MM.1S (cell line): ENCODE data around the gene PTRH1.

Experiments used
- DNase-seq: peaks from one replicate; pipeline ENCODE4 v3.0.0-alpha.2; 2015
- H2AFZ ChIP-seq: fragments of 300-600 bp; sonication (generic); 2 replicates; pipeline ENCODE4 v1.6.0; 2016; ENCODE audit warnings: antibody characterized with exemption, low read length
- H3F3A ChIP-seq: fragments of 300-600 bp; sonication (generic); 2 replicates; pipeline ENCODE4 v1.6.1; 2016; ENCODE audit warnings: mild to moderate bottlenecking, antibody characterized with exemption, low read length, moderate library complexity, mixed read lengths; ENCODE audit not compliant: insufficient read depth
- H3K27ac ChIP-seq: fragments of 300-600 bp; sonication (generic); 2 replicates; pipeline ENCODE4 v1.5.1; 2016; ENCODE audit warnings: mild to moderate bottlenecking, low read length
- H3K27me3 ChIP-seq: fragments of 300-600 bp; sonication (generic); replicated peaks from 2 replicates; pipeline ENCODE4 v1.6.0; 2016; ENCODE audit warnings: low read length; ENCODE audit not compliant: insufficient read depth
- H3K36me3 ChIP-seq: fragments of 300-600 bp; sonication (generic); replicated peaks from 2 replicates; pipeline ENCODE4 v1.6.1; 2016; ENCODE audit warnings: mild to moderate bottlenecking, low read length, mixed read lengths; ENCODE audit not compliant: insufficient read depth
- H3K4me1 ChIP-seq: fragments of 300-600 bp; sonication (generic); 2 replicates; pipeline ENCODE4 v1.6.1; 2016; ENCODE audit warnings: low read length, mixed read lengths
- H3K4me2 ChIP-seq: fragments of 300-600 bp; sonication (generic); 2 replicates; pipeline ENCODE4 v1.6.0; 2016; ENCODE audit warnings: low read depth, low read length
- H3K4me3 ChIP-seq: fragments of 300-600 bp; sonication (generic); 2 replicates; pipeline ENCODE4 v1.5.1; 2016; ENCODE audit warnings: low read length, mixed read lengths
- H3K79me2 ChIP-seq: fragments of 300-600 bp; sonication (generic); 2 replicates; pipeline ENCODE4 v1.6.1; 2016; ENCODE audit warnings: mixed run types, low read length, mixed read lengths
- H3K9ac ChIP-seq: fragments of 300-600 bp; sonication (generic); 2 replicates; pipeline ENCODE4 v1.6.1; 2016; ENCODE audit warnings: low read length, mixed read lengths
- H3K9me2 ChIP-seq: fragments of 300-600 bp; sonication (generic); replicated peaks from 2 replicates; pipeline ENCODE4 v1.6.1; 2016; ENCODE audit warnings: mild to moderate bottlenecking, low read length, mixed read lengths; ENCODE audit not compliant: insufficient read depth
- H3K9me3 ChIP-seq: fragments of 300-600 bp; sonication (generic); replicated peaks from 2 replicates; pipeline ENCODE4 v1.6.1; 2016; ENCODE audit warnings: mild to moderate bottlenecking, low read length, mixed read lengths; ENCODE audit not compliant: insufficient read depth
- H4K20me1 ChIP-seq: fragments of 300-600 bp; sonication (generic); 2 replicates; pipeline ENCODE4 v1.6.1; 2016; ENCODE audit warnings: mild to moderate bottlenecking, low read length, moderate library complexity, mixed read lengths; ENCODE audit not compliant: insufficient read depth
- CTCF ChIP-seq: fragments of 300-600 bp; sonication (generic); IDR thresholded peaks from 2 replicates; pipeline ENCODE4 v1.5.1; 2016; ENCODE audit warnings: antibody characterized with exemption, low read length, mixed read lengths
- EZH2 ChIP-seq: fragments of 300-600 bp; sonication (generic); optimal IDR thresholded peaks from 2 replicates; pipeline ENCODE3; 2017; ENCODE audit warnings: low read depth, mild to moderate bottlenecking, antibody characterized with exemption, low read length, mixed read lengths
- EZH2phosphoT487 ChIP-seq: fragments of 300-600 bp; sonication (generic); IDR thresholded peaks from 2 replicates; pipeline ENCODE4 v1.6.1; 2018; ENCODE audit warnings: antibody characterized with exemption, low read length

PTRH1 gene

GRCh38 chr9:127723444-127723843, 8.0 kb upstream of the PTRH1 start:
- no peaks in the 10 kb centered on the region for H3K9me2 ChIP-seq
- H3K9me3 ChIP-seq: no peaks in the 10 kb centered on the region
- no peaks in the 10 kb centered on the region for H3K4me1 ChIP-seq
- H3K79me2 ChIP-seq: no peaks in the 10 kb centered on the region
- H3F3A ChIP-seq: no peaks in the 10 kb centered on the region
- peaks cover 8% of the 10 kb centered on the region; the same call in 1 of the 2 replicates for H3K27me3 ChIP-seq
- H3K4me2 ChIP-seq: no peak overlapping the region
- H3K4me3 ChIP-seq: no peak overlapping the region
- no peak overlapping the region for H2AFZ ChIP-seq
- no peaks in the 10 kb centered on the region for H4K20me1 ChIP-seq
- H3K27ac ChIP-seq: no peak overlapping the region
- DNase-seq: no peak
- no peak overlapping the region for H3K9ac ChIP-seq
- no peaks in the 10 kb centered on the region for H3K36me3 ChIP-seq
- TF ChIP-seq CTCF (no peak), EZH2phosphoT487 (no peak)

- DNase-seq: no peak
- no peak overlapping the region for H2AFZ ChIP-seq
- no peaks in the 10 kb centered on the region for H4K20me1 ChIP-seq
- H3K4me2 ChIP-seq: no peak overlapping the region
- H3K9me2 ChIP-seq: no peaks in the 10 kb centered on the region
- H3K27ac ChIP-seq: no peak overlapping the region
- peaks cover 8% of the 10 kb centered on the region; the same call in 1 of the 2 replicates for H3K27me3 ChIP-seq
- H3K9me3 ChIP-seq: no peaks in the 10 kb centered on the region
- no peaks in the 10 kb centered on the region for H3K36me3 ChIP-seq
- no peak overlapping the region for H3K4me3 ChIP-seq
- no peak for TF ChIP-seq EZH2phosphoT487
- no peak for TF ChIP-seq EZH2
- TF ChIP-seq CTCF: no peak
- no peaks in the 10 kb centered on the region for H3K4me1 ChIP-seq
- H3F3A ChIP-seq: no peaks in the 10 kb centered on the region
- H3K9ac ChIP-seq: no peak overlapping the region
- no peaks in the 10 kb centered on the region for H3K79me2 ChIP-seq
Observed at GRCh38 chr9:127723013-127723412, 7.5 kb upstream of the PTRH1 start.

GRCh38 chr9:127722055-127722745, 6.7 kb upstream of the PTRH1 start:
- H3F3A ChIP-seq: no peaks in the 10 kb centered on the region
- H3K4me2 ChIP-seq: no peak overlapping the region
- no peaks in the 10 kb centered on the region for H3K9me2 ChIP-seq
- no peaks in the 10 kb centered on the region for H4K20me1 ChIP-seq
- H3K4me3 ChIP-seq: no peak overlapping the region
- no peak for DNase-seq
- no peaks in the 10 kb centered on the region for H3K79me2 ChIP-seq
- no peaks in the 10 kb centered on the region for H3K36me3 ChIP-seq
- TF ChIP-seq CTCF (no peak), EZH2 (no peak), EZH2phosphoT487 (no peak)
- no peak overlapping the region for H3K27ac ChIP-seq
- H3K27me3 ChIP-seq: peaks cover 8% of the 10 kb centered on the region; the same call in 1 of the 2 replicates
- no peak overlapping the region for H2AFZ ChIP-seq
- no peak overlapping the region for H3K9ac ChIP-seq
- H3K9me3 ChIP-seq: no peaks in the 10 kb centered on the region
- H3K4me1 ChIP-seq: no peaks in the 10 kb centered on the region
